Hepatocyte (in vitro differentiated cells): ENCODE results near the gene HEATR3. TPM values are rescaled to one million over a fixed set of nuclear protein-coding genes. Genes with fewer than 3 reads are reported as not detected.

Experiments used
- DNase-seq: peaks from one replicate; pipeline ENCODE4 v3.0.0-alpha.2; 2016; ENCODE audit warnings: low spot score
- H2AFZ ChIP-seq: fragments of 200-600 bp; sonication (generic); 2 replicates; pipeline ENCODE4 v1.6.0; 2016; ENCODE audit warnings: antibody characterized with exemption, mild to moderate bottlenecking
- H3K27ac ChIP-seq: fragments of 200-600 bp; sonication (generic); 2 replicates; pipeline ENCODE4 v1.5.1; 2016; ENCODE audit warnings: mild to moderate bottlenecking
- H3K27me3 ChIP-seq: fragments of 200-600 bp; sonication (generic); 2 replicates; pipeline ENCODE4 v1.6.1; 2016
- H3K36me3 ChIP-seq: fragments of 200-600 bp; sonication (generic); replicated peaks from 2 replicates; pipeline ENCODE4 v1.5.1; 2016; ENCODE audit warnings: low read depth; ENCODE audit not compliant: insufficient read depth
- H3K4me1 ChIP-seq: fragments of 200-600 bp; sonication (generic); 2 replicates; pipeline ENCODE4 v1.5.1; 2016; ENCODE audit warnings: mild to moderate bottlenecking, moderate library complexity; ENCODE audit not compliant: insufficient read depth
- H3K4me2 ChIP-seq: fragments of 200-600 bp; sonication (generic); 2 replicates; pipeline ENCODE4 v1.6.0; 2016
- H3K4me3 ChIP-seq: fragments of 200-600 bp; sonication (generic); 2 replicates; pipeline ENCODE4 v1.5.1; 2016; ENCODE audit warnings: mild to moderate bottlenecking
- H3K79me2 ChIP-seq: fragments of 200-600 bp; sonication (generic); 2 replicates; pipeline ENCODE4 v1.6.0; 2017; ENCODE audit warnings: mild to moderate bottlenecking
- H3K9me2 ChIP-seq: fragments of 200-600 bp; sonication (generic); replicated peaks from 2 replicates; pipeline ENCODE4 v1.6.0; 2017; ENCODE audit warnings: mild to moderate bottlenecking; ENCODE audit not compliant: insufficient read depth
- H3K9me3 ChIP-seq: fragments of 200-600 bp; sonication (generic); 2 replicates; pipeline ENCODE4 v1.5.1; 2016; ENCODE audit warnings: low read depth, mild to moderate bottlenecking
- H4K20me1 ChIP-seq: fragments of 200-600 bp; sonication (generic); 2 replicates; pipeline ENCODE4 v1.6.0; 2016; ENCODE audit warnings: mild to moderate bottlenecking; ENCODE audit not compliant: insufficient read depth, poor library complexity, severe bottlenecking
- EZH2 ChIP-seq: fragments of 200-600 bp; sonication (generic); IDR thresholded peaks from 2 replicates; pipeline ENCODE4 v1.6.1; 2016; ENCODE audit warnings: antibody characterized with exemption, mild to moderate bottlenecking, borderline replicate concordance
- EZH2phosphoT487 ChIP-seq: fragments of 200-600 bp; sonication (generic); IDR thresholded peaks from one replicate; pipeline ENCODE4 v1.6.1; 2018; ENCODE audit warnings: antibody characterized with exemption, mild to moderate bottlenecking, low read depth, moderate library complexity; ENCODE audit not compliant: unreplicated experiment, severe bottlenecking
- WGBS: methylation state at CpG from one replicate; pipeline ENCODE4 v1.1.6; 2016; ENCODE audit warnings: low lambda C conversion rate; ENCODE audit errors: missing lambda C conversion rate; 5-methylcytosine and 5-hydroxymethylcytosine counted together
- polyA plus RNA-seq: library from polyadenylated mRNA; unstranded; fragments of >200 nt; fragmentation: Nextera tagmentation; extraction: Ambion mirVana; gene quantifications from 2 replicates; pipeline ENCODE4 v1.2.1, GENCODE V29; 2016
- total RNA-seq: library from RNA; depleted of rRNA; stranded (reverse); fragments of >200 nt; gene quantifications from 2 replicates; pipeline ENCODE4 v1.2.3, GENCODE V29; 2014
- TF ChIP-seq, protein P1 (sequence below): fragments of 200-600 bp; sonication (generic); IDR thresholded peaks from 2 replicates; pipeline ENCODE4 v1.5.1; 2016; ENCODE audit warnings: antibody characterized with exemption, mild to moderate bottlenecking; ENCODE audit not compliant: poor library complexity

The HEATR3 gene, protein sequence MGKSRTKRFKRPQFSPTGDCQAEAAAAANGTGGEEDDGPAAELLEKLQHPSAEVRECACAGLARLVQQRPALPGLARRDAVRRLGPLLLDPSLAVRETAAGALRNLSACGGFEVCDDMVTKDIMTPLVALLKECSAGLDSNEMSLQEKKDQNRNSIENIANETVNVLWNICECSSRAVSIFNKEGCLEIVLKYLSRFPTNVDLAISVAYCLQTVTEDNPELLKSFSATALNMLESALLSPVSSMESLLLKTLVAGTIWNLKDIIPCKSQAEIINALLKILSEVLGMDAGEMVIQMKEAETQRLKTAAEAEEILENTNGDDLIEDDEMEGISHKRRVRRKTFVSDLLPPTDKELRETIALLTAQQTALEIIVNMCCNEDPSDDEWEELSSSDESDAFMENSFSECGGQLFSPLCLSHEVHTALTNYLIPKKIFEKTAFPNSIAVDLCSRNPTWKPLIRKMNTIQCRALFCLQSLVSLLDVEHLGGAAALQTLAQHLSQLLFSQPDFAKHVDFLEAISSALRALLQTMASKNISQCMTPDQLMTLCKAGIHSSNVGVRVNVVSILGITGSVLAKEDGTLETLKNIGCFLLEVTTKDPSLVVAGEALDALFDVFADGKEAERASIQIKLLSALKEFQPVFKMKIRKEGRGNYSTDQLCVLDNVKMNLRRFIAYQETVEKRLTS
- total RNA-seq = 16.8 and 18.7 TPM in 2 replicates
- polyA plus RNA-seq = 3.8 and 4.2 TPM in 2 replicates

DNA sequence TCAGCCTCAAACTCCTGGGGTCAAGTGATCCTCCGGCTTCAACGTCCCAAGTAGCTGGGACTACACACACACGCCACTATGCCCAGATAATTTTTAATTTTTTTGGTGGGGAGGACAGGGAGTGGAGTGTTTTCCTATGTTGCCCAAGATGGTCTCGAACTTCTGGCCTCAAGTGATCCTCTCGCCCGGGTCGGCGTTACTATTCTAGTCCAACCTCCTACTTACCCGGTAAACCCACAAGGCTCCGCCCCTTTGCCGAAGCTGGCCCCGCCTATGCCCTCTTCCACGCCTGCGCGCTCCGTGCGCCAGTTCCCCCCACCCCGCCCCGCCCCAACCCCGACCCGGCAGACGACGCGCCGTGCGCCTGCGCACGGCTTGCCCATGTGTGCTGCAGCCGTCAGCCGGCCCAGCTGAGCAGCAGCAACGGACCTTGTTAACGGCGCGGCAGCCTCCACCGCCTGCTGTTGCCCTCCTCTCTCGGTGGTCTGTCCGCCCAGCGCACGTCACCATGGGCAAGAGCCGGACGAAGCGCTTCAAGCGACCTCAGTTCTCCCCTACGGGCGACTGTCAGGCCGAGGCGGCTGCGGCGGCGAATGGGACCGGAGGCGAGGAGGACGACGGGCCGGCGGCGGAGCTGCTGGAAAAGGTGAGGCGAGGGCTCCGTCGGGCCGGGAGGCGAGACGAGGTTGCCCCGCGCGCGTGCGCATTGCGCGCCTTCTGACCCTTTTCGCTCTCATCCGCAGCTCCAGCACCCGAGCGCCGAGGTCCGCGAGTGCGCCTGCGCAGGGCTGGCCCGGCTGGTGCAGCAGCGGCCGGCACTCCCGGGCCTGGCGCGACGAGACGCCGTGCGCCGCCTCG is at the start of gene HEATR3:
Gene HEATR3, plus strand, starts transcription at position 347 of the 858 bp plus-strand sequence. Its CDS starts 162 bp downstream, at position 509.
- H3K79me2 ChIP-seq = peaks cover 31% of the 10 kb centered on the region
- peaks cover 3% of the 10 kb centered on the region for H4K20me1 ChIP-seq
- TF ChIP-seq EZH2phosphoT487 (no peak), EZH2 (no peak)
- TF ChIP-seq, protein P1, sequence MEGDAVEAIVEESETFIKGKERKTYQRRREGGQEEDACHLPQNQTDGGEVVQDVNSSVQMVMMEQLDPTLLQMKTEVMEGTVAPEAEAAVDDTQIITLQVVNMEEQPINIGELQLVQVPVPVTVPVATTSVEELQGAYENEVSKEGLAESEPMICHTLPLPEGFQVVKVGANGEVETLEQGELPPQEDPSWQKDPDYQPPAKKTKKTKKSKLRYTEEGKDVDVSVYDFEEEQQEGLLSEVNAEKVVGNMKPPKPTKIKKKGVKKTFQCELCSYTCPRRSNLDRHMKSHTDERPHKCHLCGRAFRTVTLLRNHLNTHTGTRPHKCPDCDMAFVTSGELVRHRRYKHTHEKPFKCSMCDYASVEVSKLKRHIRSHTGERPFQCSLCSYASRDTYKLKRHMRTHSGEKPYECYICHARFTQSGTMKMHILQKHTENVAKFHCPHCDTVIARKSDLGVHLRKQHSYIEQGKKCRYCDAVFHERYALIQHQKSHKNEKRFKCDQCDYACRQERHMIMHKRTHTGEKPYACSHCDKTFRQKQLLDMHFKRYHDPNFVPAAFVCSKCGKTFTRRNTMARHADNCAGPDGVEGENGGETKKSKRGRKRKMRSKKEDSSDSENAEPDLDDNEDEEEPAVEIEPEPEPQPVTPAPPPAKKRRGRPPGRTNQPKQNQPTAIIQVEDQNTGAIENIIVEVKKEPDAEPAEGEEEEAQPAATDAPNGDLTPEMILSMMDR = no peak
- no peaks in the 10 kb centered on the region for H3K9me3 ChIP-seq
- H3K9me2 ChIP-seq = no peaks in the 10 kb centered on the region
- 4% methylated on average over 77 of the region's 91 CpGs for WGBS
- H3K27ac ChIP-seq = peak within 1 kb of the TSS; percentile 95
- no peaks in the 10 kb centered on the region for H3K27me3 ChIP-seq
- DNase-seq = peak; percentile 97
- H3K4me2 ChIP-seq = peak within 1 kb of the TSS; percentile 95
- H3K4me1 ChIP-seq = peaks cover 18% of the 10 kb centered on the region
- peak within 1 kb of the TSS; percentile 90 for H3K4me3 ChIP-seq
- no peaks in the 10 kb centered on the region for H3K36me3 ChIP-seq
- H2AFZ ChIP-seq = peak within 1 kb of the TSS; percentile 100

DNA sequence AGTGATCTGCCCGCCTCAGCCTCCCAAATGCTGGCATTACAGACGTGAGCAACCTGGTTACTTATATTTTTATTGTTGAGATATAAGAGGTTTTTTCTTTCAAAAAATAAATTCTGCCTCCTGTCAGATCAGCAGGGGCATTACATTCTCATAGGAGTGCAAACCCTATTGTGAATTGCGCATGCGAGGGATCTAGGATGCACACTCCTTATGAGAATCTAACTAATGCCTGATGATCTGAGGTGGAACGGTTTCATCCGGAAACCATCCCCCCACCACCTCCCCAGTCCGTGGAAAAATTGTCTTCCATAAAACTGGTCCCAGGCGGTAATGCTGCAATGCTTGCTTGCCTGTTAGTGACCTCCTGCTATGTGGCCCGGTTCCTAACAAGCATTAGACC is 48.2 kb upstream of the HEATR3 start:
- Histone ChIP-seq H3K4me1 (no peaks in the 10 kb centered on the region), H2AFZ (no peak overlapping the region), H3K79me2 (no peaks in the 10 kb centered on the region), H4K20me1 (no peaks in the 10 kb centered on the region), H3K4me2 (no peak overlapping the region), H3K27ac (no peak overlapping the region), H3K9me2 (no peaks in the 10 kb centered on the region), H3K4me3 (no peak overlapping the region), H3K36me3 (no peaks in the 10 kb centered on the region), H3K9me3 (no peaks in the 10 kb centered on the region), H3K27me3 (no peaks in the 10 kb centered on the region)
- no peak for DNase-seq
- WGBS = 91% methylated on average over 9 of the region's 9 CpGs
- TF ChIP-seq EZH2 = no peak
- TF ChIP-seq EZH2phosphoT487 = no peak
- TF ChIP-seq, protein P1 = no peak

DNA sequence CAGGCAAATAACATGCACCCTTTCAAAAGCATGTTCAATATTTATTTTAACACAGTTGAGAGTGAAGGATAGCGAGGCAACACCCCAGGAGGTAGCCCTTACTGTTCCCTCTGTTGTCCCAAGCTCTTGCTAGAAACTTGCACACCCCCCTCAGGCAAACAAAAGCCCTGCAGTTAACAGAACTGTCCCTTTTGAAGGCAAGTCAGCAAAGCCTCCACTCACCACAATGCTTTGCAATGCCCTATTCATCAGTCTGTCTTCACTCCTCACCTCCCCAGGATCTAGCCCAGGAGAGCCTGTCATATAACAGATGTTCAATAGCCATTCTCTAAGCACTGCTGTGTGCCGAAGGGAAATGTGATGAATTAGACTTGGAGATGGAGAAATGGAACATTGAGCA is 44.2 kb upstream of the HEATR3 start:
- Histone ChIP-seq H3K9me2 (no peaks in the 10 kb centered on the region), H2AFZ (no peak overlapping the region), H3K9me3 (no peaks in the 10 kb centered on the region), H3K4me3 (no peak overlapping the region), H3K79me2 (peaks cover 13% of the 10 kb centered on the region), H3K27ac (no peak overlapping the region), H3K4me2 (no peak overlapping the region), H3K4me1 (peaks cover 6% of the 10 kb centered on the region), H3K36me3 (no peaks in the 10 kb centered on the region), H3K27me3 (no peaks in the 10 kb centered on the region), H4K20me1 (peaks cover 2% of the 10 kb centered on the region)
- WGBS = 37% methylated on average over 2 of the region's 2 CpGs
- peak; percentile 27 for DNase-seq
- TF ChIP-seq EZH2 (no peak), EZH2phosphoT487 (no peak)
- TF ChIP-seq, protein P1 = no peak
